ENCODE results near the gene SLC17A7. TPM values are rescaled to one million over a fixed set of nuclear protein-coding genes. Genes with fewer than 3 reads are reported as not detected.

SLC17A7 gene
- total and polyA plus RNA-seq, 2 of the 13 experiments (the other 11 are each of a cell fraction or from before 2014, with no cell fraction given) = 0.32 TPM; not detected in 1

DNA sequence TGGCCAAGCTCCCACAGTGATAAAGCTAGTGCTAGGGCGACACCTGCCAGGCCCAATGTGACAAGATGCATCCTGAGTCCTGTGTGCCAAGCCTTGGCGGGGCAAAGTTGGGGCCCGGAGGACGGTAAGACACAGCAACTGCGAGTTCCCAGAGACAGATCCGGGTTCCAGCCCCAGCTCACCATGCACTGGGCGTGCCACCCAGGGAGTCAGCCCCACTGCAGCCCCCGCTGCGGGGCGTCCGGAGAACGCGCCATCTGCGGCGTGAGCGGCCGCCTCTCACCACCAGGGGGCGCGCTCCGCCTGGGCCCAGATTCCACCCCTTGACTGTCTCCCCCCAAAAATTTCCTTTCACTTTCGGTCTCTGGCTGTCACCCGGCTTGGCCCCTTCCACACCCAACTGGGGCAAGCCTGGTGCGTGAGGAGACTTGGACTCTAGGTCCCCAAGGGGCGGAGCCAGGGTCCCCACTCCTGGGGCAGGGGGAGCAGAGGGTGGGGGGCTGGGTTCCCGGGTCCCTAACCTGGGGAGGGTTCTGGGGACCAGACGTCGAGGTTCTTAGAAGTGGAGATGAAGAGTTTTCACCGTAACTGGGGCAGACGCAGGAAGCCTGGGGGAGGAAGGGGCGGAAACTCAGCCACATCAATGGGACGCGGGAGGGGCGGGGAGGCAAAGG is 32.7 kb upstream of the SLC17A7 start, which contains the start of gene FLT3LG (continued):
- TF ChIP-seq U2AF1 (optimal IDR thresholded peaks at IDR 0.05; ENCODE audit: low read depth, low read length) = no peak
- TF ChIP-seq, protein P1, sequence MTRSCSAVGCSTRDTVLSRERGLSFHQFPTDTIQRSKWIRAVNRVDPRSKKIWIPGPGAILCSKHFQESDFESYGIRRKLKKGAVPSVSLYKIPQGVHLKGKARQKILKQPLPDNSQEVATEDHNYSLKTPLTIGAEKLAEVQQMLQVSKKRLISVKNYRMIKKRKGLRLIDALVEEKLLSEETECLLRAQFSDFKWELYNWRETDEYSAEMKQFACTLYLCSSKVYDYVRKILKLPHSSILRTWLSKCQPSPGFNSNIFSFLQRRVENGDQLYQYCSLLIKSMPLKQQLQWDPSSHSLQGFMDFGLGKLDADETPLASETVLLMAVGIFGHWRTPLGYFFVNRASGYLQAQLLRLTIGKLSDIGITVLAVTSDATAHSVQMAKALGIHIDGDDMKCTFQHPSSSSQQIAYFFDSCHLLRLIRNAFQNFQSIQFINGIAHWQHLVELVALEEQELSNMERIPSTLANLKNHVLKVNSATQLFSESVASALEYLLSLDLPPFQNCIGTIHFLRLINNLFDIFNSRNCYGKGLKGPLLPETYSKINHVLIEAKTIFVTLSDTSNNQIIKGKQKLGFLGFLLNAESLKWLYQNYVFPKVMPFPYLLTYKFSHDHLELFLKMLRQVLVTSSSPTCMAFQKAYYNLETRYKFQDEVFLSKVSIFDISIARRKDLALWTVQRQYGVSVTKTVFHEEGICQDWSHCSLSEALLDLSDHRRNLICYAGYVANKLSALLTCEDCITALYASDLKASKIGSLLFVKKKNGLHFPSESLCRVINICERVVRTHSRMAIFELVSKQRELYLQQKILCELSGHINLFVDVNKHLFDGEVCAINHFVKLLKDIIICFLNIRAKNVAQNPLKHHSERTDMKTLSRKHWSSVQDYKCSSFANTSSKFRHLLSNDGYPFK (CRISPR knock-in tag; IDR thresholded peaks at IDR 0.05; ENCODE audit: borderline replicate concordance) = peak; percentile 52; the same call in 1 of the 2 replicates
- TF ChIP-seq GATAD2A (CRISPR knock-in tag; IDR thresholded peaks at IDR 0.05) = peak; percentile 49; the same call in 1 of the 2 replicates
- TF ChIP-seq ZNF816 (CRISPR knock-in tag; IDR thresholded peaks at IDR 0.05; ENCODE audit: borderline replicate concordance) = no peak
- TF ChIP-seq WIZ (CRISPR knock-in tag; IDR thresholded peaks at IDR 0.05) = no peak
- peak; percentile 87 for TF ChIP-seq HNRNPLL (IDR thresholded peaks at IDR 0.05; ENCODE audit: low read depth, low read length, poor library complexity, severe bottlenecking)
- no peak for TF ChIP-seq HNRNPL (IDR thresholded peaks at IDR 0.05; ENCODE audit: low read depth, low read length)
- TF ChIP-seq, protein P2, sequence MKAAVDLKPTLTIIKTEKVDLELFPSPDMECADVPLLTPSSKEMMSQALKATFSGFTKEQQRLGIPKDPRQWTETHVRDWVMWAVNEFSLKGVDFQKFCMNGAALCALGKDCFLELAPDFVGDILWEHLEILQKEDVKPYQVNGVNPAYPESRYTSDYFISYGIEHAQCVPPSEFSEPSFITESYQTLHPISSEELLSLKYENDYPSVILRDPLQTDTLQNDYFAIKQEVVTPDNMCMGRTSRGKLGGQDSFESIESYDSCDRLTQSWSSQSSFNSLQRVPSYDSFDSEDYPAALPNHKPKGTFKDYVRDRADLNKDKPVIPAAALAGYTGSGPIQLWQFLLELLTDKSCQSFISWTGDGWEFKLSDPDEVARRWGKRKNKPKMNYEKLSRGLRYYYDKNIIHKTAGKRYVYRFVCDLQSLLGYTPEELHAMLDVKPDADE (CRISPR knock-in tag; IDR thresholded peaks at IDR 0.05) = no peak
- TF ChIP-seq ZNF614 (CRISPR knock-in tag; IDR thresholded peaks at IDR 0.05; ENCODE audit: borderline replicate concordance) = no peak
- TF ChIP-seq, protein P3, sequence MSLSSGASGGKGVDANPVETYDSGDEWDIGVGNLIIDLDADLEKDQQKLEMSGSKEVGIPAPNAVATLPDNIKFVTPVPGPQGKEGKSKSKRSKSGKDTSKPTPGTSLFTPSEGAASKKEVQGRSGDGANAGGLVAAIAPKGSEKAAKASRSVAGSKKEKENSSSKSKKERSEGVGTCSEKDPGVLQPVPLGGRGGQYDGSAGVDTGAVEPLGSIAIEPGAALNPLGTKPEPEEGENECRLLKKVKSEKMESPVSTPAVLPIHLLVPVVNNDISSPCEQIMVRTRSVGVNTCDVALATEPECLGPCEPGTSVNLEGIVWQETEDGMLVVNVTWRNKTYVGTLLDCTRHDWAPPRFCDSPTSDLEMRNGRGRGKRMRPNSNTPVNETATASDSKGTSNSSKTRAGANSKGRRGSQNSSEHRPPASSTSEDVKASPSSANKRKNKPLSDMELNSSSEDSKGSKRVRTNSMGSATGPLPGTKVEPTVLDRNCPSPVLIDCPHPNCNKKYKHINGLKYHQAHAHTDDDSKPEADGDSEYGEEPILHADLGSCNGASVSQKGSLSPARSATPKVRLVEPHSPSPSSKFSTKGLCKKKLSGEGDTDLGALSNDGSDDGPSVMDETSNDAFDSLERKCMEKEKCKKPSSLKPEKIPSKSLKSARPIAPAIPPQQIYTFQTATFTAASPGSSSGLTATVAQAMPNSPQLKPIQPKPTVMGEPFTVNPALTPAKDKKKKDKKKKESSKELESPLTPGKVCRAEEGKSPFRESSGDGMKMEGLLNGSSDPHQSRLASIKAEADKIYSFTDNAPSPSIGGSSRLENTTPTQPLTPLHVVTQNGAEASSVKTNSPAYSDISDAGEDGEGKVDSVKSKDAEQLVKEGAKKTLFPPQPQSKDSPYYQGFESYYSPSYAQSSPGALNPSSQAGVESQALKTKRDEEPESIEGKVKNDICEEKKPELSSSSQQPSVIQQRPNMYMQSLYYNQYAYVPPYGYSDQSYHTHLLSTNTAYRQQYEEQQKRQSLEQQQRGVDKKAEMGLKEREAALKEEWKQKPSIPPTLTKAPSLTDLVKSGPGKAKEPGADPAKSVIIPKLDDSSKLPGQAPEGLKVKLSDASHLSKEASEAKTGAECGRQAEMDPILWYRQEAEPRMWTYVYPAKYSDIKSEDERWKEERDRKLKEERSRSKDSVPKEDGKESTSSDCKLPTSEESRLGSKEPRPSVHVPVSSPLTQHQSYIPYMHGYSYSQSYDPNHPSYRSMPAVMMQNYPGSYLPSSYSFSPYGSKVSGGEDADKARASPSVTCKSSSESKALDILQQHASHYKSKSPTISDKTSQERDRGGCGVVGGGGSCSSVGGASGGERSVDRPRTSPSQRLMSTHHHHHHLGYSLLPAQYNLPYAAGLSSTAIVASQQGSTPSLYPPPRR (CRISPR knock-in tag; IDR thresholded peaks at IDR 0.05; ENCODE audit: borderline replicate concordance) = 0 out of 2 replicates have a peak, but pooled peaks have one; percentile 20
- TF ChIP-seq MATR3 (CRISPR knock-in tag; IDR thresholded peaks at IDR 0.05) = no peak
- TF ChIP-seq ZNF501 (CRISPR knock-in tag; IDR thresholded peaks at IDR 0.05) = peak; percentile 80
- no peak for TF ChIP-seq SRSF4 (IDR thresholded peaks at IDR 0.05; ENCODE audit: low read depth, low read length, poor library complexity, severe bottlenecking)
